Ishikawa (cell line): Measurements from ENCODE around the gene GRIK4.

Experiments
- EGR1 ChIP-seq: IDR thresholded peaks from 2 replicates; pipeline ENCODE4 v1.6.1; 2012
- EP300 ChIP-seq: IDR thresholded peaks from 2 replicates; pipeline ENCODE4 v1.6.1; 2012; ENCODE audit warnings: borderline replicate concordance
- NFIC ChIP-seq: IDR thresholded peaks from 2 replicates; pipeline ENCODE4 v1.6.1; 2012
- RAD21 ChIP-seq: IDR thresholded peaks from 2 replicates; pipeline ENCODE4 v1.6.1; 2012; ENCODE audit warnings: low read depth
- TAF1 ChIP-seq: IDR thresholded peaks from 2 replicates; pipeline ENCODE4 v1.6.1; 2012; ENCODE audit warnings: low read depth, mild to moderate bottlenecking
- YY1 ChIP-seq: IDR thresholded peaks from 2 replicates; pipeline ENCODE4 v1.6.1; 2012; ENCODE audit warnings: low read depth

DNA sequence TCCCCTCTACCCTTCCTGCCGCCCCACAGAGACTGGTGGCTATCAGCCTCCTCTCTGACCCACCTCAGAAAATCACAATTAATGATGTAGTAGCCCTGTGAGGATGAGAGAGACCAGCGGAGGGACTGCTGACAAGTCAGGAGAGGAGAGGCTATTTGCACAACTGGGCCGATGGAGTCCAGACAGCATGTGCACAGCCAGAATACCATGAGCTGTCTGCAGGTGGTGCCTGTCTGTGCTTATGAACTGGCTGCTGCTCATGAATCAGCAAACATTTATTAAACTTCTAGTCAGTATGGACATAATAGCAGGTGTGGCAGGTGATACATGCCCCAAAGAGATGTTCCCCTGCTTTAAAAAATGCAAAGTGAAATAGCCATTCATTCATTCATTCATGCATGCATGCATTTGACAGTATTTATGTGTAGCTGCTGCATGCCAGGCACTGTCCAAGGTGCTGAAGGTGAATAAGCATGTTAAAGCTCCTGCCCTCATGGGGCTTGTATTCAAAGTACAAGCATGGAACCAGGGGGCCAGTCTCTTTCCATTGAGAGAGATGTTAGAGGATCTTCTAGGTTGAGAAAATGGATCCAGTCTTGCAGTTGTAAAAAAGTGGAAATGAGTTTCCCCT lies 141.3 kb downstream of the GRIK4 start:
- TF ChIP-seq NFIC (no peak), YY1 (no peak), EP300 (no peak), EGR1 (no peak), RAD21 (no peak), TAF1 (no peak)
